Epithelial cell of proximal tubule (primary cell): ENCODE data around the gene HOXD9. TPM values are rescaled to one million over a fixed set of nuclear protein-coding genes. Genes with fewer than 3 reads are reported as not detected.

Experiments
- DNase-seq: peaks from one replicate; pipeline ENCODE4 v3.0.0-alpha.2; 2011; ENCODE audit warnings: low read depth
- H3K4me3 ChIP-seq: 2 replicates; pipeline ENCODE4 v1.5.1; 2011; ENCODE audit warnings: low read depth, mild to moderate bottlenecking, low read length
- CTCF ChIP-seq: conservative IDR thresholded peaks from 2 replicates; pipeline ENCODE4 v1.5.1; 2012; ENCODE audit warnings: low read depth, mild to moderate bottlenecking, low read length
- total RNA-seq: library from RNA; depleted of rRNA; stranded (reverse); fragments of >200 nt; gene quantifications from 2 replicates; pipeline ENCODE4 v1.2.3, GENCODE V29; 2015

HOXD9 gene
- total RNA-seq, 1 donor from 2014 or later = 11.5 TPM

GRCh38 chr2:176170602-176171305 is 48.2 kb downstream of the HOXD9 start:
- no peak for DNase-seq
- no peak overlapping the region for H3K4me3 ChIP-seq
- no peak for TF ChIP-seq CTCF

- no peak for DNase-seq
- no peak for TF ChIP-seq CTCF
- H3K4me3 ChIP-seq = peak overlapping the region; percentile 39
These were observed 49.0 kb downstream of the HOXD9 start for GRCh38 chr2:176171351-176172006.

DNA sequence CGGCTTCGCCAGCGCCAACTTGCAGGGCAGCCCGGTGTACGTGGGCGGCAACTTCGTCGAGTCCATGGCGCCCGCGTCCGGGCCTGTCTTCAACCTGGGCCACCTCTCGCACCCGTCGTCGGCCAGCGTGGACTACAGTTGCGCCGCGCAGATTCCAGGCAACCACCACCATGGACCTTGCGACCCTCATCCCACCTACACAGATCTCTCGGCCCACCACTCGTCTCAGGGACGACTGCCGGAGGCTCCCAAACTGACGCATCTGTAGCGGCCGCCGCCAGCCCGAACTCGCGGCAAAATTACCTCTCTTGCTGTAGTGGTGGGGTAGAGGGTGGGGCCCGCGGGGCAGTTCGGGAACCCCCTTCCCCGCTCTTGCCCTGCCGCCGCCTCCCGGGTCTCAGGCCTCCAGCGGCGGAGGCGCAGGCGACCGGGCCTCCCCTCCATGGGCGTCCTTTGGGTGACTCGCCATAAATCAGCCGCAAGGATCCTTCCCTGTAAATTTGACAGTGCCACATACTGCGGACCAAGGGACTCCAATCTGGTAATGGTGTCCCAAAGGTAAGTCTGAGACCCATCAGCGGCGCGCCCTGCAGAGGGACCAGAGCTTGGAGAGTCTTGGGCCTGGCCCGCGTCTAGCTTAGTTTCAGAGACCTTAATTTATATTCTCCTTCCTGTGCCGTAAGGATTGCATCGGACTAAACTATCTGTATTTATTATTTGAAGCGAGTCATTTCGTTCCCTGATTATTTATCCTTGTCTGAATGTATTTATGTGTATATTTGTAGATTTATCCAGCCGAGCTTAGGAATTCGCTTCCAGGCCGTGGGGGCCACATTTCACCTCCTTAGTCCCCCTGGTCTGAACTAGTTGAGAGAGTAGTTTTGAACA is 49.7 kb downstream of the HOXD9 start:
- H3K4me3 ChIP-seq = peak overlapping the region; percentile 39
- DNase-seq = no peak
- TF ChIP-seq CTCF = no peak

GRCh38 chr2:176172895-176173566 is 50.5 kb downstream of the HOXD9 start:
- no peak for TF ChIP-seq CTCF
- DNase-seq = no peak
- peak overlapping the region; percentile 39 for H3K4me3 ChIP-seq

DNA sequence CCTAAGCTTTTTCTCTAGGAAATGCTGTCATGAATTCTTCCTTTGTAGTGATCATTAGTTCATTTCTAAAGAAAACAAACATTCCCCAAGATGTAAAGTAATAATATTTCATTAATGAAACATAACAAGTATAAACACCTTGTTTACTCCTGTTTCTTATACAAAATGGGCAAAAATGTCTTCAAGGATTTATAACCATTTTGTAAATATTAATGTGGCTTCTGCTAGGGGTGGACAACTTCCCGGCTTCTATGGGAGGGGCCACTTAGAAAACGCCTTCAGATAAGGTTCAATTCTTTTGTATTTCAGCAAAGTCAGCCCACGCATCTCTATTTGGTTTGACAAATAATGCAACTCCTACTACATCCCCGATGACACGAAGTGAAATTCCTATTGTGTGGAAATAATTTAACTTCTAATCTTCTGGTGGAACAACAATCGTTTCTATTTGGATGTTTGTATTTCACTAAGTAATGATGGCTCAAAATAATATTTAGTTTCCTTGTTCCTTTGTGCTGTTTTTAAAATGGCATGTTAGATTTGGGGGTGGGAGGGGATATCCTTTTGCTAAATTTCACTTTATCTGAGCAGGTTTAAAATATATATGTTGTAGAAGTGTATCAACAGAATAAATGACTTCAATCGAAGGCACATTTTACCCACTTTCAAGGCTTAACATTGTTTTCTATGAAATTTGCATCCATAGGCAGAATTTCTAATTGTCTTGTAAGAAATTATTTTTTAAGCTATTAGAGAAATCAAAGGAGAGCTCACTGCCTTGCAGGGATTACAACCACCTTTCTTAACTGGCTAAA is 51.3 kb downstream of the HOXD9 start:
- no peak for TF ChIP-seq CTCF
- peak overlapping the region; percentile 39 for H3K4me3 ChIP-seq
- DNase-seq = no peak

DNA sequence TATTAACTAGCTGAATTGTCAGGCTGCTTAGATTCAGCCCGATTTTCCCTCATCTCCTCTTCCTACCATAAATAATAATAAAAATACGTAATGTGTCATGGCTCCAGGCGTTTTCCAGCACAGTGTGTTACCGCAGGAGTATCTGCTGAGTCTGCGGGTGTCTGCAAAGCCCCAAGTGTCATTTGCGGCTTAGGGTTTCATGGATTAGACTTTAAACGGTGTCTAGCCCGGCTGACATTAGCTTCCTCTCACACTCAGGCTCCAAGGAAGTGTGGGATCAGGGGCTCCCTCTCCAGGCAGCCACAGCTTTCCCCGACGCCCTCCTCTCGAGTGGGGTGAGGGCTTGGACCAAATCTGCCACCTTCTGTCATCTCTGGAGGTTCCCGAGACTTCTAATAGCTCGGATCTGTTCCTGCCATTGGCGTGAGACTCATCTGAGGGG is 51.9 kb downstream of the HOXD9 start:
- no peak for DNase-seq
- TF ChIP-seq CTCF = peak; percentile 31

More for the DNA sequence above, 51.9 kb downstream of the HOXD9 start:
- peak overlapping the region; percentile 36 for H3K4me3 ChIP-seq
